Keratinocyte (primary cell): ENCODE measurements around the gene KAT2B.

Source experiments
- CTCF ChIP-seq, 3 experiments: IDR thresholded peaks in 1 of 3; conservative IDR thresholded peaks in 1 of 3; optimal IDR thresholded peaks in 1 of 3; 2 replicates in 2 of 3; 3 replicates in 1 of 3; pipeline versions ENCODE3 to v1.5.1; 2011; ENCODE audit warnings: low read length in 3 of 3, mild to moderate bottlenecking in 3 of 3, moderate library complexity in 2 of 3, control low read depth in 1 of 3, inconsistent platforms in 1 of 3; ENCODE audit not compliant: insufficient read depth in 2 of 3; ENCODE audit errors: extremely low read depth in 1 of 3
- EZH2 ChIP-seq: IDR thresholded peaks from one replicate; pipeline ENCODE4 v1.6.1; 2012; ENCODE audit warnings: inconsistent platforms, mild to moderate bottlenecking, low read length, moderate library complexity

- TF ChIP-seq CTCF (optimal IDR thresholded peaks at IDR 0.05 in 1 of 3, IDR thresholded peaks at IDR 0.05 in 1 of 3, conservative IDR thresholded peaks at IDR 0.05 in 1 of 3; ENCODE audit: extremely low read depth in 1 of 3, insufficient read depth in 2 of 3, low read length in 3 of 3): no peak
- no peak for TF ChIP-seq EZH2
These were observed 35.0 kb downstream of the KAT2B start for GRCh38 chr3:20075197-20075596.
